ENCODE results near the gene FAM120A. TPM values are rescaled to one million over a fixed set of nuclear protein-coding genes. Genes with fewer than 3 reads are reported as not detected.

The FAM120A gene
- total RNA-seq, 1 experiment from 2014 or later = 70.5 TPM

DNA sequence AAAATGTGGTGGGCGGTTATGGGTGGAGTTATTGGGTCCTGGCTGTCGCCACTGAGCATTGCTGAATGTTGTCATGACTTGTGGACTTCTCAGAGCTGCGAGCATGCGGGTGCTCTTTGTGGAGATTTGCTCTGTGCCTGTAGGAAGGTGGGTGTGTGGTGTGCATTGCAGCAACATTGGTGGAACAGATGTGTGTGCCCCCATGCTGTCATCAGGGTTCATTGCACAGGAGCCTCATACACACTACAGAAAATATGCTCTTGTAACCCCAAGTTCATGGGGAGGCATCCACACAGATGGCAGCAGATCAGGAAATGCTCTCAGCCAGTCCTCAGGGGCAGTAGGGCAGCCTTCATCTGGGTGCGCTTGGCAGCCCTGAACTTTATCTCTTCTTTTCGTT, 69.0 kb downstream of the FAM120A start:
- DNase-seq (ENCODE audit: low read depth, low spot score) = no peak
- POLR2A ChIA-PET = no interaction called here
- no peak overlapping the region for H3K4me3 ChIP-seq (ENCODE audit: low read depth in 2 of 2, low read length in 2 of 2)
- CTCF ChIA-PET = no interaction called here
- ATAC-seq = no peak
- no TSS peak for BruUV-seq (replicated peaks)
- no peaks in the 10 kb centered on the region for H3K4me1 ChIP-seq (ENCODE audit: control insufficient read depth, insufficient read depth, low read length)
- in situ Hi-C loops (cut with HindIII; ENCODE audit: low pct_unique_long_range_greater_than_20kb, low sequenced_read_pairs) = no loop called here
- H3K9me3 ChIP-seq (ENCODE audit: control insufficient read depth, insufficient read depth, low read depth, low read length) = no peaks in the 10 kb centered on the region
- no peaks in the 10 kb centered on the region for H3K27me3 ChIP-seq (ENCODE audit: control insufficient read depth, insufficient read depth, low read length)
- TF ChIP-seq, protein P1, sequence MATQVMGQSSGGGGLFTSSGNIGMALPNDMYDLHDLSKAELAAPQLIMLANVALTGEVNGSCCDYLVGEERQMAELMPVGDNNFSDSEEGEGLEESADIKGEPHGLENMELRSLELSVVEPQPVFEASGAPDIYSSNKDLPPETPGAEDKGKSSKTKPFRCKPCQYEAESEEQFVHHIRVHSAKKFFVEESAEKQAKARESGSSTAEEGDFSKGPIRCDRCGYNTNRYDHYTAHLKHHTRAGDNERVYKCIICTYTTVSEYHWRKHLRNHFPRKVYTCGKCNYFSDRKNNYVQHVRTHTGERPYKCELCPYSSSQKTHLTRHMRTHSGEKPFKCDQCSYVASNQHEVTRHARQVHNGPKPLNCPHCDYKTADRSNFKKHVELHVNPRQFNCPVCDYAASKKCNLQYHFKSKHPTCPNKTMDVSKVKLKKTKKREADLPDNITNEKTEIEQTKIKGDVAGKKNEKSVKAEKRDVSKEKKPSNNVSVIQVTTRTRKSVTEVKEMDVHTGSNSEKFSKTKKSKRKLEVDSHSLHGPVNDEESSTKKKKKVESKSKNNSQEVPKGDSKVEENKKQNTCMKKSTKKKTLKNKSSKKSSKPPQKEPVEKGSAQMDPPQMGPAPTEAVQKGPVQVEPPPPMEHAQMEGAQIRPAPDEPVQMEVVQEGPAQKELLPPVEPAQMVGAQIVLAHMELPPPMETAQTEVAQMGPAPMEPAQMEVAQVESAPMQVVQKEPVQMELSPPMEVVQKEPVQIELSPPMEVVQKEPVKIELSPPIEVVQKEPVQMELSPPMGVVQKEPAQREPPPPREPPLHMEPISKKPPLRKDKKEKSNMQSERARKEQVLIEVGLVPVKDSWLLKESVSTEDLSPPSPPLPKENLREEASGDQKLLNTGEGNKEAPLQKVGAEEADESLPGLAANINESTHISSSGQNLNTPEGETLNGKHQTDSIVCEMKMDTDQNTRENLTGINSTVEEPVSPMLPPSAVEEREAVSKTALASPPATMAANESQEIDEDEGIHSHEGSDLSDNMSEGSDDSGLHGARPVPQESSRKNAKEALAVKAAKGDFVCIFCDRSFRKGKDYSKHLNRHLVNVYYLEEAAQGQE (IDR thresholded peaks at IDR 0.05; ENCODE audit: insufficient read depth in 1 of 2, low read depth in 2 of 2, low read length in 1 of 2) = no peak
- TF ChIP-seq TCF7L2 (IDR thresholded peaks at IDR 0.05; ENCODE audit: low read depth, low read length) (no peak), SIN3A (IDR thresholded peaks at IDR 0.05; ENCODE audit: borderline replicate concordance, insufficient read depth, low read depth, low read length) (no peak), POLR2AphosphoS5 (IDR thresholded peaks at IDR 0.05; ENCODE audit: low read depth, low read length) (no peak)
- TF ChIP-seq, protein P2, sequence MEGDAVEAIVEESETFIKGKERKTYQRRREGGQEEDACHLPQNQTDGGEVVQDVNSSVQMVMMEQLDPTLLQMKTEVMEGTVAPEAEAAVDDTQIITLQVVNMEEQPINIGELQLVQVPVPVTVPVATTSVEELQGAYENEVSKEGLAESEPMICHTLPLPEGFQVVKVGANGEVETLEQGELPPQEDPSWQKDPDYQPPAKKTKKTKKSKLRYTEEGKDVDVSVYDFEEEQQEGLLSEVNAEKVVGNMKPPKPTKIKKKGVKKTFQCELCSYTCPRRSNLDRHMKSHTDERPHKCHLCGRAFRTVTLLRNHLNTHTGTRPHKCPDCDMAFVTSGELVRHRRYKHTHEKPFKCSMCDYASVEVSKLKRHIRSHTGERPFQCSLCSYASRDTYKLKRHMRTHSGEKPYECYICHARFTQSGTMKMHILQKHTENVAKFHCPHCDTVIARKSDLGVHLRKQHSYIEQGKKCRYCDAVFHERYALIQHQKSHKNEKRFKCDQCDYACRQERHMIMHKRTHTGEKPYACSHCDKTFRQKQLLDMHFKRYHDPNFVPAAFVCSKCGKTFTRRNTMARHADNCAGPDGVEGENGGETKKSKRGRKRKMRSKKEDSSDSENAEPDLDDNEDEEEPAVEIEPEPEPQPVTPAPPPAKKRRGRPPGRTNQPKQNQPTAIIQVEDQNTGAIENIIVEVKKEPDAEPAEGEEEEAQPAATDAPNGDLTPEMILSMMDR (IDR thresholded peaks at IDR 0.05) = no peak
- H3K27ac ChIP-seq (ENCODE audit: low read length) = no peak overlapping the region
- H3K36me3 ChIP-seq (ENCODE audit: control insufficient read depth, insufficient read depth, low read length) = no peaks in the 10 kb centered on the region; the same call in 1 of the 2 replicates
- intact Hi-C loops (cut with micrococcal nuclease; ENCODE audit: unreplicated experiment) = no loop called here

DNA sequence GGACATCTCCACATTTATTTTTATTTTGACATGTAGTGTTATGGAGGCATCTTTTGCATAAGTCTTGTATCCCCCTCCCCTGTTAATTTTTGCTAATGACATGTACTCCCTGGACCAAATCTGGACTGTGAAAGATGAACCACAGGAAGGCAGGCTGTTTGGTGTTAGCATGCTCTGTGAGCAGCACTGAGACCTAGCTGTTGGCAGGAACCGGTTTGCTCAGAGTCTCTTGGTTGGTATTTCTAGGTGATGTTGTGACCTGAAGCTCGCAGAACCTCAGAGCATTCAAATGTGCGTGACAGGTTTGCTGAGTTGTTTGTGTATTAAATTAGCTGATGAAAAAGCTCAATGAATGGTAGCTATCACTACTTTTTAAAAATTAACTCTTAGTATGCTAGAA, 71.3 kb downstream of the FAM120A start:
- Histone ChIP-seq H3K27me3 (ENCODE audit: control insufficient read depth, insufficient read depth, low read length) (no peaks in the 10 kb centered on the region), H3K27ac (ENCODE audit: low read length) (no peak overlapping the region), H3K4me3 (ENCODE audit: low read depth in 2 of 2, low read length in 2 of 2) (no peak overlapping the region), H3K9me3 (ENCODE audit: control insufficient read depth, insufficient read depth, low read depth, low read length) (no peaks in the 10 kb centered on the region), H3K36me3 (ENCODE audit: control insufficient read depth, insufficient read depth, low read length) (no peaks in the 10 kb centered on the region; the same call in 1 of the 2 replicates), H3K4me1 (ENCODE audit: control insufficient read depth, insufficient read depth, low read length) (no peaks in the 10 kb centered on the region)
- BruUV-seq (replicated peaks) = no TSS peak
- ATAC-seq = no peak
- ChIA-PET POLR2A (interaction anchor here (0.6 kb wide), 1 partner anchor 987 kb away, joined by 3 read pairs; no protein-coding TSS in a partner anchor), CTCF (no interaction called here)
- in situ Hi-C loops (cut with HindIII; ENCODE audit: low pct_unique_long_range_greater_than_20kb, low sequenced_read_pairs) = no loop called here
- intact Hi-C loops (cut with micrococcal nuclease; ENCODE audit: unreplicated experiment) = no loop called here
- no peak for TF ChIP-seq TCF7L2 (IDR thresholded peaks at IDR 0.05; ENCODE audit: low read depth, low read length)
- TF ChIP-seq, protein P1 (IDR thresholded peaks at IDR 0.05; ENCODE audit: insufficient read depth in 1 of 2, low read depth in 2 of 2, low read length in 1 of 2) = no peak
- TF ChIP-seq, protein P2 (IDR thresholded peaks at IDR 0.05) = no peak
- TF ChIP-seq POLR2AphosphoS5 (IDR thresholded peaks at IDR 0.05; ENCODE audit: low read depth, low read length) = no peak
- TF ChIP-seq SIN3A (IDR thresholded peaks at IDR 0.05; ENCODE audit: borderline replicate concordance, insufficient read depth, low read depth, low read length) = no peak
- no peak for DNase-seq (ENCODE audit: low read depth, low spot score)
